Brain pericyte (primary cell): ENCODE measurements around the gene FIS1.
"Not testable (repeated sequence)": the region's sequence is repeated elsewhere in the genome, so short reads cannot be mapped to it uniquely, and the experiment has no call there.

Experiments
- DNase-seq: peaks from one replicate; pipeline ENCODE4 v3.0.0-alpha.2; 2012; ENCODE audit warnings: low read depth, low spot score

The FIS1 gene

GRCh38 chr7:101258243-101258731 is 13.4 kb upstream of the FIS1 start:
- no peak for DNase-seq

GRCh38 chr7:101255796-101256195 is 10.9 kb upstream of the FIS1 start:
- DNase-seq: no peak

- DNase-seq: not testable (repeated sequence)
Measured at GRCh38 chr7:101253199-101253598, 8.3 kb upstream of the FIS1 start.

GRCh38 chr7:101251871-101252659 is 7.2 kb upstream of the FIS1 start:
- peak; percentile 91 for DNase-seq

- no peak for DNase-seq
Measured at GRCh38 chr7:101250324-101250723, 5.4 kb upstream of the FIS1 start.

- no peak for DNase-seq
Measured at GRCh38 chr7:101248276-101248675, 3.4 kb upstream of the FIS1 start.

- no peak for DNase-seq
Measured at GRCh38 chr7:101245147-101245668, 327 bp upstream of the FIS1 start.

- no peak for DNase-seq
Measured at GRCh38 chr7:101243646-101244374, 1.1 kb downstream of the FIS1 start.

GRCh38 chr7:101241443-101242349 is 3.2 kb downstream of the FIS1 start:
- no peak for DNase-seq

- no peak for DNase-seq
Measured at GRCh38 chr7:101241015-101241363, 3.9 kb downstream of the FIS1 start.

GRCh38 chr7:101240226-101241014 is 4.5 kb downstream of the FIS1 start:
- DNase-seq: no peak

GRCh38 chr7:101239951-101240220 is 5.0 kb downstream of the FIS1 start:
- DNase-seq: no peak

GRCh38 chr7:101239191-101239950 is 5.5 kb downstream of the FIS1 start:
- DNase-seq: no peak

- no peak for DNase-seq
Measured at GRCh38 chr7:101238226-101239182, 6.4 kb downstream of the FIS1 start.

- DNase-seq: no peak
Measured at GRCh38 chr7:101237206-101238067, 7.4 kb downstream of the FIS1 start, which contains the start of gene CLDN15. Gene CLDN15 (minus strand): TSS chr7:101237802. CDS start chr7:101237581, 221 bp downstream.

- DNase-seq: no peak
Measured at GRCh38 chr7:101236292-101236835, 8.5 kb downstream of the FIS1 start.

GRCh38 chr7:101235522-101235921 is 9.4 kb downstream of the FIS1 start:
- DNase-seq: no peak

GRCh38 chr7:101235050-101235449 is 9.8 kb downstream of the FIS1 start:
- no peak for DNase-seq
